GM12878 (cell line): ENCODE results near the gene CIDEA. TPM values are rescaled to one million over a fixed set of nuclear protein-coding genes. Genes with fewer than 3 reads are reported as not detected.
"Not testable (repeated sequence)": the region's sequence is repeated elsewhere in the genome, so short reads cannot be mapped to it uniquely, and the experiment has no call there.

Source experiments
- ATAC-seq: fragments of 200-7000 bp; cut with Tn5 transposase; 3 replicates; pipeline ENCODE4 v1.9.1; 2020; ENCODE audit warnings: mild to moderate bottlenecking, moderate library complexity
- BruUV-seq: library from RNA; stranded (reverse); fragments of 400-500 nt; replicated peaks from 2 replicates; lab custom pipeline; 2021; lab: Mats Ljungman, UMichigan
- CTCF ChIA-PET: fragments of 300-600 bp; sonication (Branson Sonifier 250); formaldehyde crosslinking; extraction: SDS; loops from one replicate; lab custom pipeline; 2021; ENCODE audit warnings: inconsistent platforms; lab: Yijun Ruan, JAX
- POLR2A ChIA-PET: fragments of 350-600 bp; formaldehyde crosslinking; extraction: SDS; loops from one replicate; lab custom pipeline; 2021; ENCODE audit warnings: inconsistent platforms; lab: Charles Lee
- RAD21 ChIA-PET: fragments of 300-600 bp; sonication (Branson Sonifier 250); formaldehyde crosslinking; loops from one replicate; lab custom pipeline; 2023; ENCODE audit warnings: antibody characterized with exemption; ENCODE audit not compliant: unreplicated experiment; lab: Charles Lee
- SMC1A ChIA-PET: fragments of 300-600 bp; sonication (Branson Sonifier 250); formaldehyde crosslinking; loops from one replicate; lab custom pipeline; 2023; ENCODE audit not compliant: unreplicated experiment, uncharacterized antibody; lab: Charles Lee
- DNase-seq: peaks from one replicate; pipeline ENCODE4 v3.0.0-alpha.2; 2011; ENCODE audit warnings: low read depth, low spot score
- FAIRE-seq: peaks from 3 replicates; lab custom pipeline; 2011; peaks lifted over from hg19 to GRCh38; lab: Jason Lieb, UNC
- H2AFZ ChIP-seq: 2 replicates; pipeline ENCODE4 v1.6.0; 2011; ENCODE audit warnings: low read depth, low read length, control low read depth; ENCODE audit not compliant: control insufficient read depth
- H3K27ac ChIP-seq: 2 replicates; pipeline ENCODE4 v1.5.1; 2011; ENCODE audit warnings: control low read depth; ENCODE audit not compliant: control insufficient read depth, insufficient read depth
- H3K27me3 ChIP-seq, 2 experiments: replicated peaks in 1 of 2; 2 replicates each; pipeline versions ENCODE4 v1.6.0 to v1.6.1; 2011; ENCODE audit warnings: low read length in 1 of 2; ENCODE audit not compliant: control insufficient read depth in 2 of 2, insufficient read depth in 2 of 2
- H3K36me3 ChIP-seq, 2 experiments: 2 replicates each; pipeline ENCODE4 v1.5.1; 2011; ENCODE audit warnings: low read length in 1 of 2; ENCODE audit not compliant: control insufficient read depth in 2 of 2, insufficient read depth in 2 of 2
- H3K4me1 ChIP-seq: 2 replicates; pipeline ENCODE4 v1.6.1; 2011; ENCODE audit warnings: mild to moderate bottlenecking, low read length, moderate library complexity, mixed read lengths; ENCODE audit not compliant: control insufficient read depth, insufficient read depth
- H3K4me2 ChIP-seq: 2 replicates; pipeline ENCODE4 v1.6.0; 2011; ENCODE audit warnings: control low read depth; ENCODE audit not compliant: control insufficient read depth, insufficient read depth
- H3K4me3 ChIP-seq: fragments of 200-600 bp; sonication (generic); 2 replicates; pipeline ENCODE4 v1.5.1; 2016
- H3K79me2 ChIP-seq: 2 replicates; pipeline ENCODE4 v1.6.0; 2011; ENCODE audit warnings: low read length; ENCODE audit not compliant: control insufficient read depth, insufficient read depth
- H3K9ac ChIP-seq: 2 replicates; pipeline ENCODE4 v1.8.0; 2011; ENCODE audit warnings: low read length, control low read depth, mixed read lengths; ENCODE audit not compliant: control insufficient read depth, insufficient read depth
- H3K9me3 ChIP-seq: replicated peaks from 3 replicates; pipeline ENCODE4 v1.5.1; 2011; ENCODE audit warnings: mild to moderate bottlenecking, low read length; ENCODE audit not compliant: control insufficient read depth, insufficient read depth
- H4K20me1 ChIP-seq: 2 replicates; pipeline ENCODE4 v1.6.0; 2011; ENCODE audit not compliant: control insufficient read depth, insufficient read depth
- IKZF1 ChIP-seq: fragments of 450-650 bp; conservative IDR thresholded peaks from 2 replicates; pipeline ENCODE4 v1.6.1; 2017; ENCODE audit warnings: antibody characterized with exemption, mild to moderate bottlenecking
- MXI1 ChIP-seq: fragments of 150-350 bp; IDR thresholded peaks from 2 replicates; pipeline ENCODE4 v1.6.1; 2011; ENCODE audit warnings: low read depth, mild to moderate bottlenecking, inconsistent platforms, low read length, improper control_type of control experiment
- PAX8 ChIP-seq: fragments of 450-650 bp; IDR thresholded peaks from 2 replicates; pipeline ENCODE4 v1.6.1; 2017; ENCODE audit warnings: mild to moderate bottlenecking, moderate library complexity
- SMAD5 ChIP-seq: IDR thresholded peaks from 2 replicates; pipeline ENCODE4 v1.6.1; 2016; ENCODE audit warnings: antibody characterized with exemption, low read depth
- SUZ12 ChIP-seq: fragments of 200-600 bp; sonication (generic); IDR thresholded peaks from one replicate; pipeline ENCODE4 v1.6.1; 2018; ENCODE audit warnings: antibody characterized with exemption, mild to moderate bottlenecking; ENCODE audit not compliant: unreplicated experiment
- ZBED1 ChIP-seq: IDR thresholded peaks from 2 replicates; pipeline ENCODE4 v1.6.1; 2016; ENCODE audit warnings: borderline replicate concordance
- WGBS: methylation state at CpG from one replicate; pipeline ENCODE4 v1.1.6; 2016; ENCODE audit warnings: low lambda C conversion rate; ENCODE audit not compliant: insufficient replicate concordance, insufficient coverage; ENCODE audit errors: missing lambda C conversion rate; 5-methylcytosine and 5-hydroxymethylcytosine counted together
- in situ Hi-C: fragments of 300-500 bp; cut with MboI; formaldehyde crosslinking; loops from 9 replicates; pipeline ENCODE4 v1.14.3; 2018; ENCODE audit warnings: mixed read lengths
- intact Hi-C: fragments of 100-400 bp; cut with micrococcal nuclease; formaldehyde crosslinking; loops from one replicate; pipeline ENCODE4 v1.14.2; 2022; ENCODE audit not compliant: unreplicated experiment
- polyA plus RNA-seq, 11 experiments: library from polyadenylated mRNA; depleted of rRNA in 4 of 11; unstranded in 6 of 11; stranded (reverse) in 5 of 11; fragments of >200 nt; fragmentation: Nextera tagmentation in 4 of 11; fragmentation: Illumina TruSeq in 1 of 11; extraction: Ambion mirVana in 4 of 11; extraction: Trizol in 1 of 11; gene quantifications; 1 replicate in 1 of 11; 2 replicates in 10 of 11; pipeline versions ENCODE4 v1.2.1 to v1.2.3, GENCODE V29; 2011 to 2016; ENCODE audit warnings: inconsistent platforms in 2 of 11, missing spikeins in 2 of 11, low read depth in 1 of 11
- total RNA-seq, 4 experiments: library from RNA; depleted of rRNA in 3 of 4; stranded (reverse); fragments of >200 nt in 3 of 4; fragmentation: Illumina TruSeq in 1 of 4; extraction: Trizol in 1 of 4; gene quantifications; 2 replicates each; pipeline versions ENCODE4 v1.2.1 to v1.2.3, GENCODE V29; 2013 to 2021
- TF ChIP-seq, protein P1 (sequence below): fragments of 450-650 bp; formaldehyde crosslinking; IDR thresholded peaks from 2 replicates; pipeline ENCODE4 v1.5.0; 2022; ENCODE audit warnings: mild to moderate bottlenecking, missing genetic modification characterization

Gene CIDEA
- total and polyA plus RNA-seq, 10 of the 15 experiments (the other 5 are each of a cell fraction or from before 2014, with no cell fraction given), result not detected

DNA sequence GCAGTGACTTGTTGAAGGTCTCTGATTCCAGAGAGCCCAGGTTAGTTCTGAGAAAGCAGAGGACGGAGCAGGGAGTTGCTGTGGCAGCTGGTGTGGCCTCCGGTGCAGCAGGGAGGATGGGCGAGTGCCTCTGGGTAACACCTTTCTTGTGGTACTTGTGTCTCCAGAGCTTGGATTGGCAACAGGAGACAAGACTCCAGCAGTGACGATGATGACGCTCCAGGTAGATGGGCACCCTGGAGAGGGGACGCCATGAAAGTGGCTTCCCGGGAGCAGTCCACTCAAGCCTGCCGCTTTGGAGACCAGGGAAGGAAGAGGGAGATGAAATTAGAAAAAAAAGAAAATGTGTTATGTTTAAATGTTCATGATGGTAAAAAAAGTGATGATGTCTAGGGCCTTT is 23.6 kb upstream of the CIDEA start:
- RAD21 ChIA-PET, H3K9ac ChIP-seq, ATAC-seq, H3K27me3 ChIP-seq, H3K27ac ChIP-seq, SMC1A ChIA-PET, H3K4me2 ChIP-seq, FAIRE-seq, H3K79me2 ChIP-seq, H3K9me3 ChIP-seq, H2AFZ ChIP-seq, H3K36me3 ChIP-seq, CTCF ChIA-PET, BruUV-seq, DNase-seq, H3K4me1 ChIP-seq, H4K20me1 ChIP-seq, intact Hi-C loops, POLR2A ChIA-PET, H3K4me3 ChIP-seq: not testable (repeated sequence)
- in situ Hi-C loops, result loop anchor here (10.0 kb wide), 1 partner anchor 136 kb away; the partner anchor contains the start of gene ANKRD62
- whole genome bisulfite sequencing, result 78% methylated on average over 8 of the region's 8 CpGs

- intact Hi-C loops (no loop called here), in situ Hi-C loops (loop anchor here (10.0 kb wide), 1 partner anchor 136 kb away; the partner anchor contains the start of gene ANKRD62)
- Histone ChIP-seq H3K4me1 (no peaks in the 10 kb centered on the region), H3K4me3 (no peak overlapping the region), H3K27me3 (no peaks in the 10 kb centered on the region), H2AFZ (no peak overlapping the region), H3K9me3 (no peaks in the 10 kb centered on the region; the same call in 2 of the 3 replicates), H4K20me1 (no peaks in the 10 kb centered on the region), H3K4me2 (no peak overlapping the region), H3K79me2 (no peaks in the 10 kb centered on the region), H3K27ac (no peak overlapping the region), H3K9ac (no peak overlapping the region), H3K36me3 (no peaks in the 10 kb centered on the region)
- TF ChIP-seq SMAD5, result no peak
- no peak for TF ChIP-seq PAX8
- TF ChIP-seq IKZF1, result no peak
- no peak for TF ChIP-seq ZBED1
- TF ChIP-seq MXI1, result no peak
- TF ChIP-seq SUZ12, result no peak
- TF ChIP-seq, protein P1, sequence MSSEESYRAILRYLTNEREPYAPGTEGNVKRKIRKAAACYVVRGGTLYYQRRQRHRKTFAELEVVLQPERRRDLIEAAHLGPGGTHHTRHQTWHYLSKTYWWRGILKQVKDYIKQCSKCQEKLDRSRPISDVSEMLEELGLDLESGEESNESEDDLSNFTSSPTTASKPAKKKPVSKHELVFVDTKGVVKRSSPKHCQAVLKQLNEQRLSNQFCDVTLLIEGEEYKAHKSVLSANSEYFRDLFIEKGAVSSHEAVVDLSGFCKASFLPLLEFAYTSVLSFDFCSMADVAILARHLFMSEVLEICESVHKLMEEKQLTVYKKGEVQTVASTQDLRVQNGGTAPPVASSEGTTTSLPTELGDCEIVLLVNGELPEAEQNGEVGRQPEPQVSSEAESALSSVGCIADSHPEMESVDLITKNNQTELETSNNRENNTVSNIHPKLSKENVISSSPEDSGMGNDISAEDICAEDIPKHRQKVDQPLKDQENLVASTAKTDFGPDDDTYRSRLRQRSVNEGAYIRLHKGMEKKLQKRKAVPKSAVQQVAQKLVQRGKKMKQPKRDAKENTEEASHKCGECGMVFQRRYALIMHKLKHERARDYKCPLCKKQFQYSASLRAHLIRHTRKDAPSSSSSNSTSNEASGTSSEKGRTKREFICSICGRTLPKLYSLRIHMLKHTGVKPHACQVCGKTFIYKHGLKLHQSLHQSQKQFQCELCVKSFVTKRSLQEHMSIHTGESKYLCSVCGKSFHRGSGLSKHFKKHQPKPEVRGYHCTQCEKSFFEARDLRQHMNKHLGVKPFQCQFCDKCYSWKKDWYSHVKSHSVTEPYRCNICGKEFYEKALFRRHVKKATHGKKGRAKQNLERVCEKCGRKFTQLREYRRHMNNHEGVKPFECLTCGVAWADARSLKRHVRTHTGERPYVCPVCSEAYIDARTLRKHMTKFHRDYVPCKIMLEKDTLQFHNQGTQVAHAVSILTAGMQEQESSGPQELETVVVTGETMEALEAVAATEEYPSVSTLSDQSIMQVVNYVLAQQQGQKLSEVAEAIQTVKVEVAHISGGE (CRISPR knock-in tag), result no peak
- ChIA-PET CTCF (no interaction called here), POLR2A (no interaction called here), RAD21 (no interaction called here), SMC1A (no interaction called here)
- no TSS peak for BruUV-seq
- WGBS, result 24% methylated on average over 16 of the region's 17 CpGs
- FAIRE-seq (no peak), ATAC-seq (no peak), DNase-seq (no peak)
Measured at GRCh38 chr18:12231040-12231882, 22.9 kb upstream of the CIDEA start.
